Activated CD8-positive, alpha-beta memory T cell treated with anti-CD3 and anti-CD28 coated beads, Interleukin-2, amount 50 U/mL, for 24 hours (primary cell): Measurements from ENCODE around the gene MRPL23.

Experiments
- DNase-seq: peaks from one replicate; pipeline ENCODE4 v3.0.0-alpha.2; 2020; ENCODE audit errors: extremely low read depth

The MRPL23 gene

GRCh38 chr11:1921574-1922141 lies 25.5 kb upstream of the MRPL23 start:
- no peak for DNase-seq

GRCh38 chr11:1922481-1923081 lies 24.6 kb upstream of the MRPL23 start:
- no peak for DNase-seq

- DNase-seq: no peak
Measured at GRCh38 chr11:1923201-1923956, 23.8 kb upstream of the MRPL23 start.

DNA sequence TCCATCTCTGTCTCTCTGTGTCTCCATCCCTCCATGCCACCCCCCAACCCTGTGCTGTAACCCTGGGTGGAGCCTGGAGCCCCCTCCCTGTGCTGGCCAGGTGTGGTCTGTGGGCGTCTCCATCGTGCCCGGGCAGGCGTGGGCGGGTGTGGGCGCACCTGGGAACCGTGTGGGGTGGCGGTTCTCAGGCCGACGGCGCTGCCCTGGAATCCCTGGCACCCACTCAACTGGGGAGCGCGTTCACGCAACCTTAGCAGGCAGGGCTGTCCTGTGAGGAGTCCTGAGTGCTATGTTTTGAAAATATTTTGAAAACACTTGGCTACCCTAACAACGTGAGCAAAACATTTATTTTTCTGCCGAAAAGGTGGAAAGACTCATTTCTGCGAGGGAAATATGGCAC lies 23.0 kb upstream of the MRPL23 start:
- DNase-seq: no peak

DNA sequence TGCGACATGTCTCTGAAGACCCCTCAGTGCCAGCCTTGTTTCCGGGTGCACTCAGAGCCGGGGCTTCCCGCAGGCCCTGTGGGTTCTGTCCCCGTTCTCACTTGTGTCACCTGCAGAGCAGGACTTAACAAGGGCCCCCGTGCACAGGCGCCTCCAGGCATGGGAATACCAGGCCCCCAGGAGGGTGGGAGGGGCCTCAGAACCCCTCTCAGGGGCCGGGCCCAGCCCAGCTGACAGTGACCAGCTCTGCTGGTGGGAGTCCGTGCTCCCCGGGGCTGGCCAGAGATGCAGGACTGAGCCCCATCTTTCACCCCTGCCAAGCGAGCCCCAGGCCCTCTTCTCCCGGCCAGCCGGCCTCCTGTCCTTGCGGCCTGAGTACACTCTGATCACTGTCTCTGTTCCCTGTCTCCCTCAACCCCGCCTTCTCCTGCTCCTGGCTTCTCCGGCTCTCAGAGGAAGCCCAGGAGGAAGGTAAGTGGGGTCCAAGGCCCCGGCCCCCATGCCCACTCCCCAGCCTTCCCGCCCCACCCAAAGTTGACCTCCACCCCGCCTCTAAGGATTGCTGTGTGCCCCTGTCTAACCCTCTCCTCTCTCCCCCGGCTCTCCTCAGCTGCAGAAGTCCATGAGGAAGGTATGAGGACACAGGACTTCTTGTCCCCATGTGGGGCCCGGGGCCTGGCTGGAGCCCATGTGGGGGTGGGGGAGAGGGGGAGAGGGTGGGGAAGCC lies 22.3 kb upstream of the MRPL23 start:
- DNase-seq: no peak

- no peak for DNase-seq
Measured at GRCh38 chr11:1925373-1926155, 21.6 kb upstream of the MRPL23 start.

GRCh38 chr11:1926156-1927025 lies 20.7 kb upstream of the MRPL23 start:
- DNase-seq: no peak

- DNase-seq: no peak
Measured at GRCh38 chr11:1927026-1927847, 19.9 kb upstream of the MRPL23 start.

DNA sequence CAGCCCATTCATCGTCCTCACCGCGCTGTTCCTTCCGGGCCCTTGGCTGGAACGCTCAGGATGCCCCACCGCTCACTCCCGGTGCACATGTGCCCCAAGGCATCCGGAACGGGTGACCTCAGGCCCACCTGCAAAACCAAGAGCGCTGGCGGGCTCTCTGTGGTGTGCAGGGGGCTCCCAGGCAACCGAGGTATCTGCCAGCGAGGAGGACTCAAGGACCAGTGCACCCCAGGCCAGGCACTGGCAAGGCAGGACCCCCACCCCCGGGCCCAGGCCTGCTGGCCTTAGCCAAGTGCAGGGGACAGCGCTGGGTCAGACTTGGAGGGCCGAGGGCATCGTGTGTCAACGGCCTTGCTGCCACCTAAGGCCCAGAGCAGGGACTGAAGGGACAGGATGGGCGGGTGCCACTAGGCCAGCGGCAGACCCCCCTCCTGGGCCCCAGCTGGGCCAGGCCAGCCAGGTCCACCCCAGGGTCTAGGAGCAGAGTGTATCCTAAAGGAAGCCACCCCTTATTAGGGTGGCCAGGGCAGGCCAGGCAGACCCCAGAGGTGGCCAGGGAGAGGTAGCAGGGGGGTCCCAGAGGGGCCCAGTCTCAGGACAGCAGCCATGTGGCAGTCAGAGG lies 19.2 kb upstream of the MRPL23 start:
- DNase-seq: no peak

GRCh38 chr11:1928470-1928890 lies 18.7 kb upstream of the MRPL23 start:
- no peak for DNase-seq

- no peak for DNase-seq
Measured at GRCh38 chr11:1928891-1929541, 18.1 kb upstream of the MRPL23 start.

- no peak for DNase-seq
Measured at GRCh38 chr11:1929621-1930461, 17.3 kb upstream of the MRPL23 start.

- DNase-seq: no peak
Measured at GRCh38 chr11:1930462-1930830, 16.7 kb upstream of the MRPL23 start.

DNA sequence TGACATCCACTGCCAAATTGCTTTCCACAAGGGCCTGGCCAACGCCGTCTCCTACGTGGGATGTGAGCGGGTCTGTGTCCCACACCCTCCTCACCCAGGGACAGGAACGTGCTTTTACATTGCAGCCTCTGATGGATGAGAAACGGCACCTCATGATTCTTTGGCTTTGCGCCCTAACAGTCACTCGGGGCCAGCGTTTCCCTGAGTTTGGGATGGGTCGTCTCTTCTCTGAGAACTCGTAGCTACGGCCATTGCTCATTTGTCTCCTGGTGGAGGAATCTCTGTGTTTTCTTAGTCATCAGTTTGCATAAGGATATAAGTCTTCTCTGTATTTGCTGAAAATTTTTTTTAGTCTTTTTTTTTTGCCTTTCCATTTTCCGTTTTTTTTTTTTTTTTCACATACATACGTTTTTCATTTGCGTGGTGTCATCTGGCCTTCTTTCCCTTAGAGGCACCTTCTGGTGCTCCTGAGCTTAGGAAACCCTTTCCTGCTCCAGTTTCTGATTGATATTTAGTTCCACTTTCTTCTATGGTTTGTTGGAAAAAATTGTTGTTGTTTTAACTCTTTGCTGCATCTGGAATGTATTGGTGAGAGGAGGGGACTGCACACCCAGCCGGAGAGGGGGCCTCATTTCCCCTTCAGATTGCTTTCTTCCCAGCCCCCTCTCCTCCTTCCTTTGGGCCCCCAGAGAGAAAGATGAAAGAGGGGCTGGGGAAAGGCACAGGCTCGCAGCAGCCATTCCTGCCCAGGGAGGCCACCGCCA lies 15.6 kb upstream of the MRPL23 start:
- DNase-seq: no peak

DNA sequence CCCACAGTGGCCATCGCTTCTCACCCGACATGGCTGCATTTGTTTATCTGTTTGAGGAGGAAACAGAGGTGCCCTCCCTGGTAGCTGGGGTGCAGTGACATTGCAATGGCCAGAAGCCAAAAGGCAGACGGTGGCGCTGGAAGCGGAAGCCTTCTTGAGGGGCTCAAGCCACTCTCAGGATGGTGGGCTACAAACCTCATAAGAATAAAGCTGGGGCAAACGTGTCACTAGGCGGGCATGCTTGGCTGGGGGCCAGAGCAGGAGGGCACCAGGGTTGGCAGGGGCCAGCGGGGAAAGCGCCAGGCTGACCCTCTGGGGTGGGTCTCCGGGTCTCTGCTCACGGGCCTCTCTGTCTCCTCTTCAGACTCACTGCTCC lies 15.0 kb upstream of the MRPL23 start:
- DNase-seq: no peak

DNA sequence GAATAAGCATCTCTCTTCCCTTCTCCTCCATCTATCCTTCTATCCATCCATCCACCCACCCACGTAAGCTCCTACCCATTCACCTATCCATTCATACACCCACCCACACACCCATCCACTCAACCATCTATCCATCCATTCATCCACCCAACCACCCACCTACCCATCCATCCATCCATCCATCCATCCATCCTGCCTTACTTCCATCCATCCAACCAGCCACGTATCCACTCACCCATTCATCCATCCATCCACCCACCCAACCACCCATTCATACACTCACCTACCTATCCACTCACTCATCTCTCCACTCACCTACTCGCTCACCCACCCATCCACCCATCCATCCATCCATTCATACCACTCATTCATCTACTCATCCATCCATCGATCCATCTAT lies 14.5 kb upstream of the MRPL23 start:
- DNase-seq: no peak
